ENCODE data around the gene NCOA3.

Gene NCOA3

GRCh38 chr20:47664744-47665143, 163.1 kb downstream of the NCOA3 start:
- Histone ChIP-seq H3K27me3 (replicated peaks; ENCODE audit: control insufficient read depth, insufficient read depth, low read length) (no peaks in the 10 kb centered on the region), H3K4me3 (replicated peaks; ENCODE audit: low read depth, low read length) (no peak overlapping the region), H3K36me3 (ENCODE audit: control insufficient read depth, insufficient read depth, low read length) (peaks cover 22% of the 10 kb centered on the region)
- TF ChIP-seq CTCF (IDR thresholded peaks at IDR 0.05; ENCODE audit: insufficient read depth, low read length, poor library complexity, severe bottlenecking) = no peak
- DNase-seq (ENCODE audit: extremely low read depth, insufficient read length) = no peak

GRCh38 chr20:47665221-47665991, 163.7 kb downstream of the NCOA3 start:
- no peak for TF ChIP-seq CTCF (IDR thresholded peaks at IDR 0.05; ENCODE audit: insufficient read depth, low read length, poor library complexity, severe bottlenecking)
- Histone ChIP-seq H3K27me3 (replicated peaks; ENCODE audit: control insufficient read depth, insufficient read depth, low read length) (no peaks in the 10 kb centered on the region), H3K36me3 (ENCODE audit: control insufficient read depth, insufficient read depth, low read length) (peaks cover 16% of the 10 kb centered on the region), H3K4me3 (replicated peaks; ENCODE audit: low read depth, low read length) (no peak overlapping the region)
- DNase-seq (ENCODE audit: extremely low read depth, insufficient read length) = no peak

- peaks cover 12% of the 10 kb centered on the region for H3K36me3 ChIP-seq (ENCODE audit: control insufficient read depth, insufficient read depth, low read length)
- no peaks in the 10 kb centered on the region for H3K27me3 ChIP-seq (replicated peaks; ENCODE audit: control insufficient read depth, insufficient read depth, low read length)
- H3K4me3 ChIP-seq (replicated peaks; ENCODE audit: low read depth, low read length) = no peak overlapping the region
- TF ChIP-seq CTCF (IDR thresholded peaks at IDR 0.05; ENCODE audit: insufficient read depth, low read length, poor library complexity, severe bottlenecking) = no peak
- DNase-seq (ENCODE audit: extremely low read depth, insufficient read length) = no peak
Observed at GRCh38 chr20:47666304-47666703, 164.6 kb downstream of the NCOA3 start.

- DNase-seq (ENCODE audit: extremely low read depth, insufficient read length) = no peak
- TF ChIP-seq CTCF (IDR thresholded peaks at IDR 0.05; ENCODE audit: insufficient read depth, low read length, poor library complexity, severe bottlenecking) = no peak
- H3K36me3 ChIP-seq (ENCODE audit: control insufficient read depth, insufficient read depth, low read length) = peaks cover 7% of the 10 kb centered on the region; the same call in 1 of the 2 replicates
- H3K4me3 ChIP-seq (replicated peaks; ENCODE audit: low read depth, low read length) = no peak overlapping the region
- no peaks in the 10 kb centered on the region for H3K27me3 ChIP-seq (replicated peaks; ENCODE audit: control insufficient read depth, insufficient read depth, low read length)
Observed at GRCh38 chr20:47667086-47667485, 165.4 kb downstream of the NCOA3 start.

- Histone ChIP-seq H3K36me3 (ENCODE audit: control insufficient read depth, insufficient read depth, low read length) (peaks cover 7% of the 10 kb centered on the region; the same call in 1 of the 2 replicates), H3K27me3 (replicated peaks; ENCODE audit: control insufficient read depth, insufficient read depth, low read length) (no peaks in the 10 kb centered on the region), H3K4me3 (replicated peaks; ENCODE audit: low read depth, low read length) (no peak overlapping the region)
- DNase-seq (ENCODE audit: extremely low read depth, insufficient read length) = no peak
- no peak for TF ChIP-seq CTCF (IDR thresholded peaks at IDR 0.05; ENCODE audit: insufficient read depth, low read length, poor library complexity, severe bottlenecking)
Observed at GRCh38 chr20:47667531-47668312, 166.0 kb downstream of the NCOA3 start.
